SU-DHL-6 (cell line): ENCODE data around the gene NPDC1.

ENCODE experiments used
- CTCF ChIP-seq: fragments of 200-600 bp; sonication (generic); IDR thresholded peaks from one replicate; pipeline ENCODE4 v1.5.1; 2017; ENCODE audit warnings: antibody characterized with exemption, mild to moderate bottlenecking, low read length, moderate library complexity; ENCODE audit not compliant: insufficient read depth, poor library complexity, severe bottlenecking
- EZH2phosphoT487 ChIP-seq: fragments of 200-600 bp; sonication (generic), shearing (Covaris generic); conservative IDR thresholded peaks from 2 replicates; pipeline ENCODE4 v1.6.1; 2018; ENCODE audit warnings: mild to moderate bottlenecking, antibody characterized with exemption, low read length, moderate library complexity, mixed read lengths

GRCh38 chr9:136992819-136993369 lies 53.1 kb downstream of the NPDC1 start:
- TF ChIP-seq CTCF (no peak), EZH2phosphoT487 (no peak)
